Panc1 (cell line): ENCODE measurements around the gene RASSF8. TPM values are rescaled to one million over a fixed set of nuclear protein-coding genes. Genes with fewer than 3 reads are reported as not detected.

Source experiments
- ATAC-seq: fragments of 200-7000 bp; cut with Tn5 transposase; 2 replicates; pipeline ENCODE4 v1.9.1; 2020; ENCODE audit warnings: mild to moderate bottlenecking, moderate library complexity
- BruUV-seq: library from RNA; stranded (reverse); fragments of 400-500 nt; replicated peaks from 2 replicates; lab custom pipeline; 2021; lab: Mats Ljungman, UMichigan
- CTCF ChIA-PET: fragments of 300-600 bp; sonication (Branson Sonifier 250); formaldehyde crosslinking; loops from one replicate; lab custom pipeline; 2022; ENCODE audit warnings: antibody characterized with exemption; lab: Charles Lee
- POLR2A ChIA-PET: fragments of 300-600 bp; sonication (Branson Sonifier 250); formaldehyde crosslinking; loops from one replicate; lab custom pipeline; 2022; ENCODE audit warnings: antibody characterized with exemption; lab: Charles Lee
- DNase-seq: peaks from one replicate; pipeline ENCODE4 v3.0.0-alpha.2; 2010; ENCODE audit warnings: low read depth, low spot score
- H3K27ac ChIP-seq: 2 replicates; pipeline ENCODE4 v1.5.1; 2011; ENCODE audit warnings: mild to moderate bottlenecking, low read length, inconsistent platforms
- H3K27me3 ChIP-seq: fragments of 200-500 bp; sonication (Bioruptor generic); 2 replicates; pipeline ENCODE4 v1.6.0; 2014; ENCODE audit warnings: low read length, inconsistent platforms; ENCODE audit not compliant: control insufficient read depth, insufficient read depth
- H3K36me3 ChIP-seq: fragments of 200-500 bp; sonication (Bioruptor generic); 2 replicates; pipeline ENCODE4 v1.5.1; 2014; ENCODE audit warnings: inconsistent platforms, mild to moderate bottlenecking, low read length, moderate library complexity; ENCODE audit not compliant: control insufficient read depth, insufficient read depth
- H3K4me1 ChIP-seq: 2 replicates; pipeline ENCODE4 v1.5.1; 2011; ENCODE audit warnings: inconsistent platforms, mild to moderate bottlenecking, low read length, moderate library complexity; ENCODE audit not compliant: control insufficient read depth, insufficient read depth
- H3K4me3 ChIP-seq, 2 experiments: 2 replicates each; pipeline ENCODE4 v1.5.1; 2011 to 2012; ENCODE audit warnings: low read depth in 2 of 2, low read length in 2 of 2, mild to moderate bottlenecking in 2 of 2, inconsistent platforms in 1 of 2, moderate library complexity in 1 of 2
- H3K9me3 ChIP-seq: fragments of 200-500 bp; sonication (Bioruptor generic); 2 replicates; pipeline ENCODE4 v1.5.1; 2014; ENCODE audit warnings: low read depth, mild to moderate bottlenecking, inconsistent platforms, low read length, moderate library complexity; ENCODE audit not compliant: control insufficient read depth, insufficient read depth
- REST ChIP-seq, 2 experiments: IDR thresholded peaks; 2 replicates each; pipeline ENCODE4 v1.6.1; 2011 to 2012; ENCODE audit warnings: low read depth in 2 of 2, control low read depth in 1 of 2, low read length in 1 of 2, mild to moderate bottlenecking in 1 of 2, moderate library complexity in 1 of 2; ENCODE audit not compliant: insufficient read depth in 1 of 2
- SIN3A ChIP-seq: IDR thresholded peaks from 2 replicates; pipeline ENCODE4 v1.6.1; 2012; ENCODE audit warnings: low read depth, mild to moderate bottlenecking, low read length, moderate library complexity, borderline replicate concordance; ENCODE audit not compliant: insufficient read depth
- in situ Hi-C: cut with HindIII; loops from 2 replicates; pipeline ENCODE4 v1.10.0; 2016; ENCODE audit warnings: low sequenced_read_pairs, low pct_unique_long_range_greater_than_20kb
- intact Hi-C: fragments of 100-400 bp; cut with micrococcal nuclease; formaldehyde crosslinking; loops from one replicate; pipeline ENCODE4 v1.10.0; 2022; ENCODE audit not compliant: unreplicated experiment
- total RNA-seq: library from RNA; stranded (reverse); gene quantifications from one replicate; pipeline ENCODE4 v1.2.1, GENCODE V29; 2021; ENCODE audit not compliant: unreplicated experiment
- TF ChIP-seq, protein P1 (sequence below): fragments of 450-650 bp; IDR thresholded peaks from 2 replicates; pipeline ENCODE4 v1.5.1; 2017; ENCODE audit warnings: mild to moderate bottlenecking

RASSF8 gene
- total RNA-seq, 1 experiment from 2014 or later, result 103 TPM

DNA sequence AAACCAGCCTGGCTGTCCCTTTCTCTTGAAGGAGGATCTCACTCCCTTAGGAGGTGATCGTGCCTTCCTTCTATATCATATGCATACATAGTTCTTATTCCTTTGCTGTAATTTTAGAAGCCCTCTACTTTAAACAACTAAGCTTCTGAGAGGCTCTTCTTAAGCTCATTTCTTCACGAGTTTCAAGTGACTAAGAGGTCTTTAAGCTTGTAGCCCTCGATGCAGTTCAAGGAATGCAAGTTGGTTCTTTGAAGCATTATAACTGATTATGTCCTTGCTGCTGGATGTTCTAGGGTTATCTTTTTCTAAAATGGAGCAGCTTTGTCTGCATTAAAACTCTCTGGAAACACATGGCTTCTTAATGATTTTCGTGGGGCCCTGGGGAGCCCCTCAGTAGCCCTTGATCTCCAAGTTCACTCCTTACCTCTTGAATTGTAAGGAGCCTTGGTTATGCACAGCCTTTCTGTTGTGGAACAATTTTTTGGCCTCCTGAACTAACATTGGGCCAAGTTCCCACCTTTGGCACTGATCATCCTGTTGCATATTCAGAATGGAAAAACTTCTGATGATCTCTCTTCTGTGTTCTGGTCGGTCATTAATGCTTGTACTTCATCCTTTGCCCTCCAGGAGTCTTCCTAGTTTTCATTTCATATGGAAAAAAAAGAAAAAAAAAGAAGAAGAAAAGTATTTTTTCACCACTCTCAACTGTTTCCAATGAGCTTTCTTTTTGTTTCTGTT lies 12.6 kb downstream of the RASSF8 start:
- ChIA-PET POLR2A (interaction anchor here (0.6 kb wide), 2 partner anchors 10 to 30 kb away, joined by 3 to 4 read pairs; no protein-coding TSS in a partner anchor), CTCF (interaction anchor here (0.6 kb wide), 1 partner anchor 646 kb away, joined by 7 read pairs; no protein-coding TSS in a partner anchor)
- H3K36me3 ChIP-seq, result no peaks in the 10 kb centered on the region
- ATAC-seq, result no peak
- no TSS peak for BruUV-seq
- H3K4me3 ChIP-seq, result no peak overlapping the region
- in situ Hi-C loops (no loop called here), intact Hi-C loops (no loop called here)
- no peak for TF ChIP-seq SIN3A
- TF ChIP-seq, protein P1, sequence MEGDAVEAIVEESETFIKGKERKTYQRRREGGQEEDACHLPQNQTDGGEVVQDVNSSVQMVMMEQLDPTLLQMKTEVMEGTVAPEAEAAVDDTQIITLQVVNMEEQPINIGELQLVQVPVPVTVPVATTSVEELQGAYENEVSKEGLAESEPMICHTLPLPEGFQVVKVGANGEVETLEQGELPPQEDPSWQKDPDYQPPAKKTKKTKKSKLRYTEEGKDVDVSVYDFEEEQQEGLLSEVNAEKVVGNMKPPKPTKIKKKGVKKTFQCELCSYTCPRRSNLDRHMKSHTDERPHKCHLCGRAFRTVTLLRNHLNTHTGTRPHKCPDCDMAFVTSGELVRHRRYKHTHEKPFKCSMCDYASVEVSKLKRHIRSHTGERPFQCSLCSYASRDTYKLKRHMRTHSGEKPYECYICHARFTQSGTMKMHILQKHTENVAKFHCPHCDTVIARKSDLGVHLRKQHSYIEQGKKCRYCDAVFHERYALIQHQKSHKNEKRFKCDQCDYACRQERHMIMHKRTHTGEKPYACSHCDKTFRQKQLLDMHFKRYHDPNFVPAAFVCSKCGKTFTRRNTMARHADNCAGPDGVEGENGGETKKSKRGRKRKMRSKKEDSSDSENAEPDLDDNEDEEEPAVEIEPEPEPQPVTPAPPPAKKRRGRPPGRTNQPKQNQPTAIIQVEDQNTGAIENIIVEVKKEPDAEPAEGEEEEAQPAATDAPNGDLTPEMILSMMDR, result peak; percentile 37; the same call in 1 of the 2 replicates
- TF ChIP-seq REST (IDR thresholded peaks at IDR 0.05; ENCODE audit: insufficient read depth in 1 of 2, low read depth in 2 of 2, low read length in 1 of 2), result no peak
- H3K9me3 ChIP-seq, result no peaks in the 10 kb centered on the region
- H3K27me3 ChIP-seq, result no peaks in the 10 kb centered on the region
- no peak for DNase-seq
- peaks cover 42% of the 10 kb centered on the region for H3K4me1 ChIP-seq
- peak overlapping the region; percentile 0; the same call in 1 of the 2 replicates for H3K27ac ChIP-seq

- H3K4me1 ChIP-seq, result peaks cover 47% of the 10 kb centered on the region
- intact Hi-C loops, result no loop called here
- no peak overlapping the region for H3K4me3 ChIP-seq
- no peaks in the 10 kb centered on the region for H3K36me3 ChIP-seq
- no peak for ATAC-seq
- H3K27me3 ChIP-seq, result no peaks in the 10 kb centered on the region
- no TSS peak for BruUV-seq
- no peak for TF ChIP-seq SIN3A
- TF ChIP-seq, protein P1, result peak; percentile 14; the same call in 1 of the 2 replicates
- no peak for DNase-seq
- H3K9me3 ChIP-seq, result no peaks in the 10 kb centered on the region
- in situ Hi-C loops, result no loop called here
- peak overlapping the region; percentile 12; the same call in 1 of the 2 replicates for H3K27ac ChIP-seq
- CTCF ChIA-PET, result interaction anchor here (0.6 kb wide), 1 partner anchor 646 kb away, joined by 7 read pairs; no protein-coding TSS in a partner anchor
- POLR2A ChIA-PET, result interaction anchor here (0.6 kb wide), 2 partner anchors 11 to 841 kb away, joined by 3 to 4 read pairs; no protein-coding TSS in a partner anchor
Observed at GRCh38 chr12:25971654-25972041, 13.2 kb downstream of the RASSF8 start.
